ENCODE results near the gene GRIN3B. TPM values are rescaled to one million over a fixed set of nuclear protein-coding genes. Genes with fewer than 3 reads are reported as not detected.

GRIN3B gene
- total and polyA plus RNA-seq, 10 of the 15 experiments (the other 5 are each of a cell fraction or from before 2014, with no cell fraction given): 0.15 TPM; not detected in 9

- TF ChIP-seq NKRF (conservative IDR thresholded peaks at IDR 0.05): no peak
- peak; percentile 61 for TF ChIP-seq TCF12 (IDR thresholded peaks at IDR 0.05; ENCODE audit: low read depth, low read length)
- no peak for TF ChIP-seq POLR2AphosphoS2 (IDR thresholded peaks at IDR 0.05; ENCODE audit: low read depth, low read length)
- no peak for TF ChIP-seq NFYA (IDR thresholded peaks at IDR 0.05; ENCODE audit: borderline replicate concordance, low read depth, low read length)
- TF ChIP-seq FOS (IDR thresholded peaks at IDR 0.05; ENCODE audit: borderline replicate concordance, extremely low read depth, insufficient read length): no peak
- TF ChIP-seq ZNF24 (IDR thresholded peaks at IDR 0.05): no peak
- no peak for TF ChIP-seq ZBTB40 (IDR thresholded peaks at IDR 0.05; ENCODE audit: borderline replicate concordance)
- 0 out of 2 replicates have a peak, but pooled peaks have one; percentile 29 for TF ChIP-seq TAF1 (IDR thresholded peaks at IDR 0.05; ENCODE audit: borderline replicate concordance, low read depth, low read length)
- no peak for TF ChIP-seq CBX3 (IDR thresholded peaks at IDR 0.05; ENCODE audit: borderline replicate concordance, low read depth)
- TF ChIP-seq MYB (IDR thresholded peaks at IDR 0.05; ENCODE audit: borderline replicate concordance, low read depth, low read length): no peak
- peak; percentile 93 for TF ChIP-seq ZSCAN29 (IDR thresholded peaks at IDR 0.05)
- TF ChIP-seq PAX5 (IDR thresholded peaks at IDR 0.05; ENCODE audit: borderline replicate concordance, low read depth, low read length): peak; percentile 91
- no peak for TF ChIP-seq ATF3 (IDR thresholded peaks at IDR 0.05; ENCODE audit: borderline replicate concordance, extremely low read depth, low read depth, low read length)
- no peak for TF ChIP-seq HCFC1 (IDR thresholded peaks at IDR 0.05; ENCODE audit: low read length)
- TF ChIP-seq SIX5 (IDR thresholded peaks at IDR 0.05; ENCODE audit: low read depth, low read length, severe bottlenecking): no peak
- 0 out of 3 replicates have a peak, but pooled peaks have one; percentile 24 for TF ChIP-seq POU2F2 (IDR thresholded peaks at IDR 0.05; ENCODE audit: borderline replicate concordance, low read depth, low read length)
- TF ChIP-seq PAX8 (IDR thresholded peaks at IDR 0.05): no peak
- no peak; the same call in 1 of the 2 replicates for TF ChIP-seq MTA3 (IDR thresholded peaks at IDR 0.05; ENCODE audit: borderline replicate concordance, low read length)
- peak; percentile 11; the same call in 1 of the 2 replicates for TF ChIP-seq MEF2A (IDR thresholded peaks at IDR 0.05; ENCODE audit: insufficient read depth, low read depth, low read length)
- TF ChIP-seq BHLHE40 (IDR thresholded peaks at IDR 0.05; ENCODE audit: borderline replicate concordance in 1 of 2, low read depth in 2 of 2, low read length in 1 of 2): peak; percentile 77 to 91
- TF ChIP-seq IRF4 (IDR thresholded peaks at IDR 0.05; ENCODE audit: low read depth, low read length): peak; percentile 66
- peak; percentile 73 for TF ChIP-seq CREM (IDR thresholded peaks at IDR 0.05; ENCODE audit: low read depth)
- TF ChIP-seq USF1 (IDR thresholded peaks at IDR 0.05; ENCODE audit: borderline replicate concordance, extremely low read length, insufficient read depth, low read depth, low read length): peak; percentile 23
Measured at GRCh38 chr19:954672-955494, 45.3 kb upstream of the GRIN3B start (continued).

Data from GM12878 (cell line).